Stimulated activated CD4-positive, alpha-beta T cell treated with anti-CD3 and anti-CD28 coated beads, Interleukin-4, amount 100 ng/mL, for 4 hours (primary cell): ENCODE data around the gene DRC3.

Experiments used
- DNase-seq, 2 experiments: peaks; one replicate each; pipeline ENCODE4 v3.0.0-alpha.2; 2020

The DRC3 gene

DNA sequence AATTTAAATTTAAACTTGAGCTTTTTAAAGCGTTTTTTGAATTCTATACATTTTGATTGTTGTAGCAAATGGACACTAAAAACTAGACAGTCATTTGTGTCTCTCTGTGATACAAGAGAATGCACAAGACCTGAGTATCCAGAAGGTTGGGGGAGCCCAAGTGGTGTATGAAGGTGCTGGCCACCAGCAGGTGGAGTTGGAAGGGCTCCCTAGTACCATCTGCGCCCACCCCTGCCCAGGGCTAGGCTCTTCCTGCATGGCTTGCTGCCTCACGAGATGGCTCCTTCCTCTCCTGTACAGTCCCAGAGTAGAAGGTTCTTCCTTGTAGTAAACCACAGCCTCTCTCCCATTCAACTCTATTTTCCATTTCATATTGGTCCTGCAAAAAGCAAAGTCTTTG, 83.6 kb downstream of the DRC3 start:
- DNase-seq, result no peak

DNA sequence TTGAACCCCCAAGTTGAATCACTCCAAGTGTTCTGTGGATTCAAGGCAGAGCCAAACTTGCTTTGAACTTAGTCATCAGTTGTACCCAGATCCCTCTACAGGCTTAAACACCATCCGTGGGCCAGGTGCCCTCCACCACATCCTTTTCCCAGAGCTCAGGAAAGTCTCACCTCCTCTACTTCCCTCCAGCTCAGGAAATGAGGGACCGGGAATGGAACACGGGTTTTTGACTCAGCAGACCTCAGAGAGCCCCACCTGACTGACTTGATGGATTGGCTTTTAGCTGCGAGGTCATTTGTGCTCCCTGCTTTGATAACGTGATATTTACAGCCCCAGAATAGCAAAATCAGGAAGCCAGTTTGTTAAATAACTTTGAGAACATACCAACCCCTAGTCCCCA, 86.6 kb downstream of the DRC3 start:
- no peak for DNase-seq

DNA sequence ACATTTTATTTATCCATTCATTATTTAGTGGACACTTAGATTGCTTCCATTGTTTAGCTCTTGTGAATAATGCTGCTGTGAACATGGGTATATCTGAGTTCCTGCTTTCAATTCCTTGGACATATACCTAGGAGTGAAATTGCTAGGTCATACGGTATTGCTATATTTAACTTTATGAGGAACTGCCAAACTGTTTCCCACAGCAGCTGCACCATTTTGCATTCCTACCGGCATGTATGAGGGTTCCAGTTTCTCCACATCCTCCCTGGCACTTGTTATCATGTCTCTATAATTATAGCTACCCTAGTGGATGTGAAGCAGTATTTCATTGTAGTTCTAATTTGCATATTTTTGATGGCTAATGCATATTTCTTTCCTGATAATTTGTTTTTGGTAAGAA, 91.4 kb downstream of the DRC3 start:
- DNase-seq, result no peak

DNA sequence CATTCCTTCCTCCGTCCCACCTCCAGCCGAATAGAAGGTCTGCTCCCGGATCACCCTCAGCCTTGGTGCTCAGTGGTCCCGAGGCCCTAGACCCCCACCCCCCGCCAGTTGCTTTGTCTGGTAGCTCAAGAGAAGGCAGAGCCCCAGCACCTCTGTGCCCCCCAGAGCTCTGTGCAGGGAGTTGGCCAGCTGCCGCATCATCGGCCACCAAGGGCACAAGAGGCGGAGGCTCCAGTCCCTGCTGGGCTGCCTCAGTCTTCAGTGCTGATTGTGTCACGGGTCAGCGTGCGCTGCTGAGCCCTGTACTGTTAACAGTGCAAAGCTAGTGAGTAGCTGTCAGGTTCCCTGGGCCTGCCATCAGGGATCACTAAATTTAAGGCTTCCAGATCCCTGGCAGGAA, 92.9 kb downstream of the DRC3 start:
- DNase-seq, result no peak
